GM12891 (cell line): ENCODE data around the gene LZTS2.

Experiments
- POLR2A ChIP-seq: IDR thresholded peaks from 2 replicates; pipeline ENCODE4 v1.6.1; 2011; ENCODE audit warnings: low read depth, low read length, control low read depth
- POLR2AphosphoS5 ChIP-seq: IDR thresholded peaks from 2 replicates; pipeline ENCODE4 v1.6.1; 2011; ENCODE audit warnings: low read depth, low read length, control low read depth
- TAF1 ChIP-seq: IDR thresholded peaks from 2 replicates; pipeline ENCODE4 v1.6.1; 2011; ENCODE audit warnings: low read depth, low read length, control low read depth

DNA sequence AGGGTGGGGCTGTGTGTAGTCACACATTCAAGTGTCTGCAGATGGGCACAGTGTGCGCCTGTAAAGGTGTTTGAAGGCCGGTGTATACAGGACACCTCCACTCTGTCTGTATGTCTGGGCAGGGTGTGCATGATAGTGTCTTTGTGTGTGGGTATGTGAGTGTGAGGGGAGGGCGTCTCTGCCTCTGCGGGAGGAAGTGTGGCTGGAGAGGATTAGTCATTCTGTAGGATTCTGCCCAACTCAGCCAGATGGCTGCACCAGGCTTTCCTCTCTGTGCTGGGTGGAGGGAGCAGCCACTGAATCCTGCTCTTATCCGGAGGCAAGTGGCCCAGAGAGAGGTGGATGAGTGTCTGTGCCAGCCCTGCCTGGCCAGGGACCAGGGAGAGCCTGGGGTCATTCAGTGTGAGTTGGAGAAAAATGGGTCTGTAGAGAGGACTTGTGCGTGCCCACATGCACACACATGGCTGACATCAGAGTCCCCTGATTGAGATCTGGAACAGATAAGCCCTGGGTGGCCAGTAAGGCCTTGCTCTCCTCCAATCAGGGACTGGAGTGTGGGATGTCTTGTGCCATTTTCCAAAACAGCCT lies 33.1 kb downstream of the LZTS2 start:
- TF ChIP-seq POLR2AphosphoS5 (no peak), POLR2A (no peak), TAF1 (no peak)
